AG04449 (cell line): Measurements from ENCODE around the gene PAM16.

ENCODE experiments used
- CTCF ChIA-PET: fragments of 350-600 bp; formaldehyde crosslinking; extraction: SDS; loops from one replicate; lab custom pipeline; 2021; ENCODE audit warnings: antibody characterized with exemption; lab: Yijun Ruan, JAX
- POLR2A ChIA-PET: fragments of 400-600, 350-600 bp; formaldehyde crosslinking; extraction: SDS; loops from one replicate; lab custom pipeline; 2020; ENCODE audit warnings: antibody characterized with exemption, inconsistent platforms; lab: Yijun Ruan, JAX
- DNase-seq: peaks from one replicate; pipeline ENCODE4 v3.0.0-alpha.2; 2010; ENCODE audit warnings: low read depth, low spot score
- H3K4me3 ChIP-seq: 2 replicates; pipeline ENCODE4 v1.5.1; 2011; ENCODE audit warnings: low read depth, mild to moderate bottlenecking, control low read depth, low read length
- CTCF ChIP-seq: IDR thresholded peaks from one replicate; pipeline ENCODE4 v1.5.1; 2011; ENCODE audit warnings: mild to moderate bottlenecking, moderate library complexity, low read length, control low read depth, inconsistent platforms; ENCODE audit not compliant: insufficient read depth; ENCODE audit errors: missing control alignments

The PAM16 gene

DNA sequence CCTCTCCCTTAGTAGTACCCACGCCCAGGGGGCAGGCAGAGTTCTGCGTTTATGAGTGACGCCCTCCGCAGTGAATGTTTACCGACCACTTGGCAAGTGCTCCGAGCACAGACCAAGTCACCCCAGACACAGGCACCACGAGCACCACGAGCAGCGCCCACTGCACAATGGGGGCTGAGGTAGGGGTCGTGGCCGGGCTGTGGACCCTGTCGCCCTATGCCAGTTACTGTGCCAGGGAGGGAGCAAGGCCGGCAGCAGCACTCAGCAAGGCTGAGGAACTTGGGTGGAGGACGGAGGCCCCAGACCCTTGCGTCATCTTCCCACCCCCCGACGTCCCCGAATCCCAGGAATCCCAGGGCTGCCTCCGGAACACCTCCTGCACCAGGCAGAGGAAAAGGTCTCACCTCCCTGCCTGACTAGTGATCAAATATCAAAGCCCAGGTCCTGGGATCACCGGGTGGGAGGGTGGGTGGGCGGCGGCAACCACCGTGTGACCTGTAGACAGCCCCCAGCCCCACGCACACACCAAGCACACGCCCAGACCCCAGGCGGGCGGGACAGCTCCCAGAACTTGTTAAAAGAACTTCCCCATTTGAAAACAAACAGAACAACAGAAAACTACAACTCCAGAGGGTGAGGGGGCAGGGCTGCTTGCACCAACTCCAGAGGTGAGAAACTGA lies 25.9 kb upstream of the PAM16 start:
- H3K4me3 ChIP-seq: no peak overlapping the region
- CTCF ChIA-PET: interaction anchor here (0.7 to 23.7 kb wide), 4 partner anchors 9 to 438 kb away, joined by 3 to 389 read pairs (median 3); no protein-coding TSS in a partner anchor
- POLR2A ChIA-PET: interaction anchor here (0.7 to 1.5 kb wide), 3 partner anchors 9 to 181 kb away, joined by 3 to 4 read pairs (median 3); no protein-coding TSS in a partner anchor
- TF ChIP-seq CTCF: no peak
- no peak for DNase-seq

GRCh38 chr16:4376126-4376892 lies 25.2 kb upstream of the PAM16 start:
- DNase-seq: no peak
- peak overlapping the region; percentile 39 for H3K4me3 ChIP-seq
- CTCF ChIA-PET: interaction anchor here (1.2 to 23.7 kb wide), 4 partner anchors 13 to 27 kb away, joined by 3 to 389 read pairs (median 10); no protein-coding TSS in a partner anchor
- TF ChIP-seq CTCF: no peak
- POLR2A ChIA-PET: interaction anchor here (0.7 to 1.5 kb wide), 3 partner anchors 9 to 180 kb away, joined by 3 to 6 read pairs (median 4); no protein-coding TSS in a partner anchor

GRCh38 chr16:4375717-4376116 lies 24.6 kb upstream of the PAM16 start:
- no peak for DNase-seq
- CTCF ChIA-PET: interaction anchor here (0.7 to 23.7 kb wide), 10 partner anchors 10 to 175 kb away, joined by 3 to 389 read pairs (median 3); no protein-coding TSS in a partner anchor
- no peak for TF ChIP-seq CTCF
- H3K4me3 ChIP-seq: peak overlapping the region; percentile 39
- POLR2A ChIA-PET: interaction anchor here (1.2 to 1.6 kb wide), 4 partner anchors 10 to 102 kb away, joined by 3 to 8 read pairs (median 6); partner anchors contain the start of gene CORO7

- no peak for TF ChIP-seq CTCF
- peak; percentile 95 for DNase-seq
- peak overlapping the region; percentile 93 for H3K4me3 ChIP-seq
- CTCF ChIA-PET: interaction anchor here (1.2 to 23.7 kb wide), 7 partner anchors 9 to 120 kb away, joined by 3 to 389 read pairs (median 7); no protein-coding TSS in a partner anchor
- POLR2A ChIA-PET: interaction anchor here (1.0 to 3.9 kb wide), 12 partner anchors 8 to 101 kb away, joined by 3 to 28 read pairs (median 9); partner anchors contain the start of genes CORO7, PAM16 and TFAP4
Observed at GRCh38 chr16:4373909-4374742, 23.0 kb upstream of the PAM16 start.

- peak overlapping the region; percentile 93 for H3K4me3 ChIP-seq
- TF ChIP-seq CTCF: no peak
- ChIA-PET POLR2A (interaction anchor here (1.0 to 3.9 kb wide), 9 partner anchors 9 to 101 kb away, joined by 4 to 28 read pairs (median 13); partner anchors contain the start of genes PAM16 and TFAP4), CTCF (interaction anchor here (1.3 to 23.7 kb wide), 6 partner anchors 12 to 85 kb away, joined by 3 to 389 read pairs (median 11); no protein-coding TSS in a partner anchor)
- no peak for DNase-seq
Observed at GRCh38 chr16:4373356-4373908, 22.3 kb upstream of the PAM16 start.
